Measurements from ENCODE around the gene USP20. TPM values are rescaled to one million over a fixed set of nuclear protein-coding genes. Genes with fewer than 3 reads are reported as not detected.

The USP20 gene
- total and polyA plus RNA-seq, 2 donors (not counting 3 experiments of a cell fraction or from before 2014, with no cell fraction given) = 13.4 to 25.9 TPM

GRCh38 chr9:129894120-129894823, 59.0 kb downstream of the USP20 start:
- DNase-seq (ENCODE audit: low read depth, low spot score) (no peak), FAIRE-seq (no peak)
- intact Hi-C loops (cut with micrococcal nuclease) = no loop called here
- Histone ChIP-seq H3K27ac (ENCODE audit: insufficient read depth, low read depth, low read length) (no peak overlapping the region), H3K4me2 (ENCODE audit: insufficient read depth, low read length) (no peak overlapping the region), H2AFZ (ENCODE audit: low read depth, low read length) (no peak overlapping the region), H3K9ac (replicated peaks; ENCODE audit: extremely low read depth, insufficient read depth, low read length) (no peak overlapping the region), H3K4me1 (ENCODE audit: control insufficient read depth, extremely low read depth, insufficient read depth, low read length) (peaks cover 16% of the 10 kb centered on the region), H3K4me3 (replicated peaks in 1 of 3; ENCODE audit: insufficient read depth in 1 of 3, low read depth in 1 of 3, low read length in 3 of 3) (no peak overlapping the region), H3K9me1 (replicated peaks; ENCODE audit: control insufficient read depth, extremely low read depth, insufficient read depth, low read length) (no peaks in the 10 kb centered on the region), H3K79me2 (ENCODE audit: control insufficient read depth, insufficient read depth, low read length) (no peaks in the 10 kb centered on the region), H3K27me3 (ENCODE audit: control insufficient read depth in 2 of 2, insufficient read depth in 2 of 2, low read length in 2 of 2) (no peaks in the 10 kb centered on the region), H3K9me3 (replicated peaks; ENCODE audit: control insufficient read depth, insufficient read depth, low read length) (no peaks in the 10 kb centered on the region), H4K20me1 (replicated peaks; ENCODE audit: control insufficient read depth, extremely low read depth, insufficient read depth, low read length) (no peaks in the 10 kb centered on the region), H3K36me3 (ENCODE audit: control insufficient read depth in 2 of 2, extremely low read depth in 1 of 2, insufficient read depth in 2 of 2, low read length in 2 of 2) (peaks cover 0 to 17% of the 10 kb centered on the region in 2 experiments)
- TF ChIP-seq FOS (IDR thresholded peaks at IDR 0.05; ENCODE audit: borderline replicate concordance, insufficient read depth, low read length) = no peak
- no peak for TF ChIP-seq EZH2 (IDR thresholded peaks at IDR 0.05; ENCODE audit: borderline replicate concordance, low read depth, low read length, severe bottlenecking)
- CTCF ChIA-PET = no interaction called here
- dilution Hi-C loops (cut with MboI; ENCODE audit: extremely low pct_ligation_motif_present, low sequenced_read_pairs) = no loop called here
- POLR2A ChIA-PET = no interaction called here
- no TSS peak for BruUV-seq (replicated peaks)

- no peaks in the 10 kb centered on the region for H4K20me1 ChIP-seq (replicated peaks; ENCODE audit: control insufficient read depth, extremely low read depth, insufficient read depth, low read length)
- no peak overlapping the region for H3K9ac ChIP-seq (replicated peaks; ENCODE audit: extremely low read depth, insufficient read depth, low read length)
- peaks cover 16% of the 10 kb centered on the region for H3K4me1 ChIP-seq (ENCODE audit: control insufficient read depth, extremely low read depth, insufficient read depth, low read length)
- no TSS peak for BruUV-seq (replicated peaks)
- no peaks in the 10 kb centered on the region for H3K9me3 ChIP-seq (replicated peaks; ENCODE audit: control insufficient read depth, insufficient read depth, low read length)
- H3K4me3 ChIP-seq (replicated peaks in 1 of 3; ENCODE audit: insufficient read depth in 1 of 3, low read depth in 1 of 3, low read length in 3 of 3) = no peak overlapping the region
- peaks cover 0 to 19% of the 10 kb centered on the region in 2 experiments for H3K36me3 ChIP-seq (ENCODE audit: control insufficient read depth in 2 of 2, extremely low read depth in 1 of 2, insufficient read depth in 2 of 2, low read length in 2 of 2)
- no peaks in the 10 kb centered on the region for H3K79me2 ChIP-seq (ENCODE audit: control insufficient read depth, insufficient read depth, low read length)
- CTCF ChIA-PET = interaction anchor here (1.0 kb wide), 1 partner anchor 9 kb away, joined by 3 read pairs; no protein-coding TSS in a partner anchor
- intact Hi-C loops (cut with micrococcal nuclease) = no loop called here
- no peak overlapping the region for H3K4me2 ChIP-seq (ENCODE audit: insufficient read depth, low read length)
- H3K27ac ChIP-seq (ENCODE audit: insufficient read depth, low read depth, low read length) = no peak overlapping the region
- no peaks in the 10 kb centered on the region for H3K27me3 ChIP-seq (ENCODE audit: control insufficient read depth in 2 of 2, insufficient read depth in 2 of 2, low read length in 2 of 2)
- dilution Hi-C loops (cut with MboI; ENCODE audit: extremely low pct_ligation_motif_present, low sequenced_read_pairs) = no loop called here
- DNase-seq (ENCODE audit: low read depth, low spot score) (no peak), FAIRE-seq (no peak)
- no peak overlapping the region for H2AFZ ChIP-seq (ENCODE audit: low read depth, low read length)
- TF ChIP-seq GATA2 (IDR thresholded peaks at IDR 0.05; ENCODE audit: insufficient read depth, insufficient read length, low read depth, low read length) (no peak), POLR2A (IDR thresholded peaks at IDR 0.05; ENCODE audit: low read depth, low read length) (no peak), MYC (IDR thresholded peaks at IDR 0.05; ENCODE audit: low read depth, low read length) (no peak), POLR2AphosphoS5 (IDR thresholded peaks at IDR 0.05; ENCODE audit: insufficient read depth, low read depth, low read length) (no peak), EZH2 (IDR thresholded peaks at IDR 0.05; ENCODE audit: borderline replicate concordance, low read depth, low read length, severe bottlenecking) (no peak), CTCF (IDR thresholded peaks at IDR 0.05; ENCODE audit: extremely low read depth in 1 of 2, insufficient read depth in 1 of 2, low read depth in 1 of 2, low read length in 2 of 2) (no peak), FOS (IDR thresholded peaks at IDR 0.05; ENCODE audit: borderline replicate concordance, insufficient read depth, low read length) (no peak), MAX (IDR thresholded peaks at IDR 0.05; ENCODE audit: insufficient read depth, insufficient read length) (no peak), JUN (IDR thresholded peaks at IDR 0.05; ENCODE audit: borderline replicate concordance, insufficient read depth, insufficient read length, low read depth) (no peak)
- POLR2A ChIA-PET = interaction anchor here (0.6 kb wide), 1 partner anchor 21 kb away, joined by 3 read pairs; no protein-coding TSS in a partner anchor
- no peaks in the 10 kb centered on the region for H3K9me1 ChIP-seq (replicated peaks; ENCODE audit: control insufficient read depth, extremely low read depth, insufficient read depth, low read length)
Observed at GRCh38 chr9:129895376-129896268, 60.4 kb downstream of the USP20 start.
